ENCODE measurements around the gene GNAS-AS1.

DNA sequence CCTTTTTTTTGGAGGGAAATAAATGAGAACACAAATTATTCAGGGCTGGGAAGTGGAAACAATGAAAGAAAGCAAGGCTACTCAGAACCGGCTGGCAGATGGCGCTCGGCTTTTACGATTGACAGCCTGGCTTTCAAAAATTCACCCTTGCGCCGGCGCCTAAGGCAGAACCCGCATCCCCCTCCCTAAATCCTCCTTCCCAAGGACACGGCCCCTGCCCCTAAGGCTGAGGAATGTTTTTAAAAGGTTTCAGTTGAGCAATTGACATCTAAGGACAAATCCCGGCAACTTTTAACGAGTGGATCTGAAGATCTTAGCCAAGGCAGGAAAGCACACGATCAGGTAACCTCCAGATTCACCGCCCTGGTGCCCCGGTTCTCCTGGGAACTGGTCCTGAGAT, 18.1 kb upstream of the GNAS-AS1 start:
- TF ChIP-seq POLR2A (IDR thresholded peaks at IDR 0.05; ENCODE audit: low read depth, low read length) (no peak), TAF1 (IDR thresholded peaks at IDR 0.05; ENCODE audit: low read depth, low read length) (no peak), POLR2AphosphoS5 (IDR thresholded peaks at IDR 0.05; ENCODE audit: low read depth, low read length) (no peak)
